H1 (cell line): ENCODE data around the gene CDC42BPB. TPM values are rescaled to one million over a fixed set of nuclear protein-coding genes. Genes with fewer than 3 reads are reported as not detected.

Source experiments
- CTCF ChIA-PET: fragments of 300-600 bp; sonication (Branson Sonifier 250); formaldehyde crosslinking; loops from one replicate; lab custom pipeline; 2021; ENCODE audit not compliant: partially characterized antibody; lab: Charles Lee
- POLR2A ChIA-PET: fragments of 300-600 bp; sonication (Branson Sonifier 250); formaldehyde crosslinking; loops from one replicate; lab custom pipeline; 2021; ENCODE audit warnings: inconsistent platforms; ENCODE audit not compliant: partially characterized antibody; lab: Charles Lee
- DNase-seq, 2 experiments: peaks; one replicate each; pipeline versions ENCODE4 v3.0.0 to v3.0.0-alpha.2; 2010 to 2022; ENCODE audit warnings: low spot score in 2 of 2, low read depth in 1 of 2, mixed read lengths in 1 of 2
- FAIRE-seq: peaks from 2 replicates; lab custom pipeline; 2011; peaks lifted over from hg19 to GRCh38; lab: Jason Lieb, UNC
- H2AFZ ChIP-seq: 2 replicates; pipeline ENCODE4 v1.8.1; 2012; ENCODE audit warnings: low read length, inconsistent platforms
- H2AK5ac ChIP-seq: 2 replicates; pipeline ENCODE4 v1.6.1; 2013; ENCODE audit warnings: low read depth, low read length
- H2BK120ac ChIP-seq: replicated peaks from 2 replicates; pipeline ENCODE3; 2013; ENCODE audit warnings: low read depth, low read length, inconsistent platforms
- H2BK12ac ChIP-seq: 2 replicates; pipeline ENCODE4 v1.6.1; 2013; ENCODE audit warnings: low read depth, low read length
- H2BK15ac ChIP-seq: 2 replicates; pipeline ENCODE4 v1.6.1; 2013; ENCODE audit warnings: low read length
- H2BK20ac ChIP-seq: 2 replicates; pipeline ENCODE4 v1.6.1; 2013; ENCODE audit warnings: low read length
- H2BK5ac ChIP-seq: 2 replicates; pipeline ENCODE4 v1.6.1; 2013; ENCODE audit warnings: low read depth, low read length
- H3K14ac ChIP-seq: 2 replicates; pipeline ENCODE4 v1.6.1; 2013; ENCODE audit warnings: inconsistent platforms; ENCODE audit not compliant: insufficient read length
- H3K18ac ChIP-seq: 2 replicates; pipeline ENCODE4 v1.6.1; 2013; ENCODE audit warnings: low read length; ENCODE audit errors: extremely low read depth
- H3K23ac ChIP-seq: 2 replicates; pipeline ENCODE4 v1.6.1; 2013; ENCODE audit warnings: inconsistent platforms; ENCODE audit not compliant: insufficient read length
- H3K23me2 ChIP-seq: 2 replicates; pipeline ENCODE4 v1.6.1; 2013; ENCODE audit warnings: low read depth, low read length
- H3K27ac ChIP-seq: 2 replicates; pipeline ENCODE4 v1.6.1; 2011; ENCODE audit warnings: low read depth, low read length, inconsistent platforms
- H3K27me3 ChIP-seq, 4 experiments: replicated peaks in 1 of 4; 1 replicate in 1 of 4; 2 replicates in 3 of 4; pipeline versions ENCODE4 v1.6.1 to v1.8.1; 2011 to 2013; ENCODE audit warnings: low read length in 3 of 4, mild to moderate bottlenecking in 3 of 4, inconsistent platforms in 2 of 4, mixed read lengths in 2 of 4, moderate library complexity in 1 of 4; ENCODE audit not compliant: control insufficient read depth in 3 of 4, insufficient read depth in 3 of 4; ENCODE audit errors: extremely low read depth in 1 of 4
- H3K36me3 ChIP-seq, 4 experiments: 2 replicates each; pipeline versions ENCODE4 v1.6.1 to v1.8.1; 2011 to 2013; ENCODE audit warnings: mild to moderate bottlenecking in 4 of 4, low read length in 3 of 4, moderate library complexity in 2 of 4, control low read depth in 1 of 4, inconsistent platforms in 1 of 4; ENCODE audit not compliant: insufficient read depth in 4 of 4, control insufficient read depth in 2 of 4
- H3K4ac ChIP-seq: replicated peaks from 2 replicates; pipeline ENCODE3; 2013; ENCODE audit warnings: low read length, low read depth, mixed read lengths, inconsistent platforms; ENCODE audit not compliant: insufficient read length
- H3K4me1 ChIP-seq, 4 experiments: replicated peaks in 1 of 4; 1 replicate in 1 of 4; 2 replicates in 3 of 4; pipeline versions ENCODE4 v1.6.1 to v1.8.1; 2011 to 2013; ENCODE audit warnings: low read length in 3 of 4, inconsistent platforms in 2 of 4, mixed read lengths in 1 of 4; ENCODE audit not compliant: insufficient read depth in 4 of 4, control insufficient read depth in 3 of 4
- H3K4me2 ChIP-seq, 2 experiments: 2 replicates each; pipeline versions ENCODE4 v1.6.1 to v1.8.1; 2011 to 2013; ENCODE audit warnings: low read depth in 2 of 2, low read length in 2 of 2, control low read depth in 1 of 2, inconsistent platforms in 1 of 2, mild to moderate bottlenecking in 1 of 2; ENCODE audit not compliant: insufficient read depth in 1 of 2
- H3K4me3 ChIP-seq, 4 experiments: fragments of 200-600, 300-600 bp in 1 of 4; sonication (generic), shearing (Covaris generic), sonication (Bioruptor Twin) in 1 of 4; 2 replicates each; pipeline versions ENCODE4 v1.5.1 to v1.8.1; 2011 to 2016; ENCODE audit warnings: low read length in 4 of 4, low read depth in 3 of 4, control low read depth in 2 of 4, inconsistent platforms in 2 of 4, mild to moderate bottlenecking in 2 of 4, mixed read lengths in 1 of 4, moderate library complexity in 1 of 4; ENCODE audit not compliant: insufficient read depth in 2 of 4; ENCODE audit errors: extremely low read depth in 1 of 4
- H3K56ac ChIP-seq: replicated peaks from 2 replicates; pipeline ENCODE3; 2013; ENCODE audit warnings: low read depth, mild to moderate bottlenecking, mixed read lengths, low read length, inconsistent platforms; ENCODE audit not compliant: insufficient read length
- H3K79me1 ChIP-seq: 2 replicates; pipeline ENCODE4 v1.6.1; 2013; ENCODE audit warnings: low read depth, low read length, control low read depth
- H3K79me2 ChIP-seq, 2 experiments: 2 replicates each; pipeline versions ENCODE4 v1.6.1 to v1.8.1; 2012 to 2013; ENCODE audit warnings: low read length in 2 of 2, mild to moderate bottlenecking in 2 of 2, inconsistent platforms in 1 of 2; ENCODE audit not compliant: insufficient read depth in 2 of 2, control insufficient read depth in 1 of 2
- H3K9ac ChIP-seq, 4 experiments: replicated peaks in 1 of 4; 1 replicate in 1 of 4; 2 replicates in 3 of 4; pipeline versions ENCODE4 v1.6.1 to v1.8.1; 2011 to 2013; ENCODE audit warnings: low read depth in 3 of 4, low read length in 3 of 4, control low read depth in 2 of 4, mild to moderate bottlenecking in 2 of 4, moderate library complexity in 2 of 4, inconsistent platforms in 1 of 4; ENCODE audit errors: extremely low read depth in 1 of 4
- H3K9me3 ChIP-seq, 2 experiments: 2 replicates each; pipeline versions ENCODE4 v1.6.1 to v1.8.1; 2012 to 2013; ENCODE audit warnings: mild to moderate bottlenecking in 2 of 2, moderate library complexity in 2 of 2, control low read depth in 1 of 2, inconsistent platforms in 1 of 2, low read depth in 1 of 2, low read length in 1 of 2, mixed read lengths in 1 of 2; ENCODE audit not compliant: insufficient read depth in 2 of 2
- H4K20me1 ChIP-seq, 2 experiments: replicated peaks in 1 of 2; 2 replicates each; pipeline versions ENCODE3 to v1.8.1; 2011 to 2013; ENCODE audit warnings: inconsistent platforms in 2 of 2, low read length in 2 of 2, mild to moderate bottlenecking in 1 of 2; ENCODE audit not compliant: insufficient read depth in 2 of 2, control insufficient read depth in 1 of 2
- H4K5ac ChIP-seq: 2 replicates; pipeline ENCODE4 v1.6.1; 2013; ENCODE audit warnings: low read length, low read depth, mixed read lengths, inconsistent platforms; ENCODE audit not compliant: insufficient read length
- H4K8ac ChIP-seq: 2 replicates; pipeline ENCODE4 v1.8.0; 2013; ENCODE audit warnings: mild to moderate bottlenecking, moderate library complexity, low read length, inconsistent platforms; ENCODE audit not compliant: insufficient read depth; ENCODE audit errors: extremely low read depth
- H4K91ac ChIP-seq: replicated peaks from 2 replicates; pipeline ENCODE3; 2013; ENCODE audit warnings: low read length, mixed read lengths, inconsistent platforms; ENCODE audit not compliant: insufficient read length
- ATF3 ChIP-seq: IDR thresholded peaks from 2 replicates; pipeline ENCODE4 v1.6.1; 2011; ENCODE audit warnings: low read depth, mild to moderate bottlenecking, low read length; ENCODE audit not compliant: insufficient read depth
- BCL11A ChIP-seq, 2 experiments: IDR thresholded peaks; one replicate each; pipeline ENCODE4 v1.6.1; 2011; ENCODE audit warnings: low read depth in 2 of 2, low read length in 2 of 2, mild to moderate bottlenecking in 2 of 2
- CBX5 ChIP-seq: fragments of 300-800, 300-1000 bp; sonication (generic); IDR thresholded peaks from 2 replicates; pipeline ENCODE4 v1.7.1; 2016; ENCODE audit warnings: antibody characterized with exemption, low read length, low read depth
- CTBP2 ChIP-seq: IDR thresholded peaks from 2 replicates; pipeline ENCODE4 v1.7.0; 2011; ENCODE audit warnings: borderline replicate concordance, mild to moderate bottlenecking, moderate library complexity, mixed read lengths, low read length; ENCODE audit not compliant: insufficient read depth, insufficient read length
- HDAC2 ChIP-seq, 2 experiments: fragments of 300-600 bp in 1 of 2; sonication (generic) in 1 of 2; IDR thresholded peaks; 2 replicates each; pipeline ENCODE4 v1.6.1; 2011 to 2012; ENCODE audit warnings: low read depth in 2 of 2, low read length in 2 of 2, mild to moderate bottlenecking in 2 of 2, moderate library complexity in 2 of 2, borderline replicate concordance in 1 of 2, inconsistent platforms in 1 of 2
- POLR2A ChIP-seq, 2 experiments: IDR thresholded peaks; 1 replicate in 1 of 2; 2 replicates in 1 of 2; pipeline ENCODE4 v1.6.1; 2011; ENCODE audit warnings: low read depth in 2 of 2, low read length in 2 of 2, mild to moderate bottlenecking in 2 of 2; ENCODE audit errors: control extremely low read depth in 1 of 2
- POLR2AphosphoS5 ChIP-seq: IDR thresholded peaks from 2 replicates; pipeline ENCODE4 v1.6.1; 2011; ENCODE audit warnings: low read depth, low read length
- polyA plus RNA-seq, 7 experiments: library from polyadenylated mRNA; depleted of rRNA in 3 of 7; stranded (reverse) in 5 of 7; unstranded in 2 of 7; fragments of >200 nt in 5 of 7; fragments of 200-250 nt in 2 of 7; gene quantifications; 1 replicate in 5 of 7; 2 replicates in 1 of 7; 4 replicates in 1 of 7; pipeline versions ENCODE4 v1.2.1 to v1.2.3, GENCODE V29; 2011 to 2013; ENCODE audit warnings: missing spikeins in 2 of 7, mixed read lengths in 2 of 7
- total RNA-seq: library from RNA; stranded (reverse); fragmentation: NEBNext Ultra II Directional; extraction: Animal tissue kit (Norgen Biotek cat#: 25700); gene quantifications from 2 replicates; pipeline ENCODE4 v1.2.1, GENCODE V29; 2021

The CDC42BPB gene
- total and polyA plus RNA-seq, 2 of the 8 experiments (the other 6 are each of a cell fraction or from before 2014, with no cell fraction given): 51.2 to 88.2 TPM

GRCh38 chr14:103028772-103029171, 28.6 kb downstream of the CDC42BPB start:
- Histone ChIP-seq H3K9me3 (no peaks in the 10 kb centered on the region), H3K36me3 (no peaks in the 10 kb centered on the region; a peak in 1 of 8 replicates), H3K4me1 (peaks cover 0 to 2% (median 0%) of the 10 kb centered on the region in 4 experiments; a peak in 1 of 7 replicates), H3K18ac (no peak overlapping the region), H3K9ac (no peak overlapping the region), H2AFZ (no peak overlapping the region), H4K5ac (no peak overlapping the region), H3K4me3 (no peak overlapping the region), H4K20me1 (peaks cover 0 to 26% of the 10 kb centered on the region in 2 experiments), H2BK20ac (no peak overlapping the region), H3K79me2 (peaks cover 3 to 70% of the 10 kb centered on the region in 2 experiments), H2BK5ac (no peak overlapping the region), H2BK12ac (no peak overlapping the region), H3K27ac (no peak overlapping the region), H2AK5ac (no peak overlapping the region)
- ChIA-PET CTCF (no interaction called here), POLR2A (no interaction called here)
- TF ChIP-seq POLR2A (IDR thresholded peaks at IDR 0.05; ENCODE audit: control extremely low read depth in 1 of 2, low read depth in 2 of 2, low read length in 2 of 2) (no peak), BCL11A (IDR thresholded peaks at IDR 0.05; ENCODE audit: low read depth in 2 of 2, low read length in 2 of 2) (no peak), ATF3 (no peak), CBX5 (no peak), HDAC2 (IDR thresholded peaks at IDR 0.05; ENCODE audit: borderline replicate concordance in 1 of 2, low read depth in 2 of 2, low read length in 2 of 2) (no peak), CTBP2 (no peak), POLR2AphosphoS5 (no peak)
- TF ChIP-seq, all 59 proteins: peak for 0
- Histone ChIP-seq H3K79me1 (peaks cover 18% of the 10 kb centered on the region), H3K56ac (no peak overlapping the region), H3K14ac (no peak overlapping the region), H4K91ac (no peak overlapping the region), H3K27me3 (no peaks in the 10 kb centered on the region), H3K4ac (no peak overlapping the region), H3K4me2 (no peak overlapping the region), H2BK120ac (no peak overlapping the region), H3K23me2 (no peaks in the 10 kb centered on the region), H4K8ac (no peak overlapping the region), H2BK15ac (no peak overlapping the region), H3K23ac (no peak overlapping the region)
- no peak for DNase-seq
- no peak for FAIRE-seq
